OCI-LY7 (cell line): ENCODE results near the gene CNOT6L. TPM values are rescaled to one million over a fixed set of nuclear protein-coding genes. Genes with fewer than 3 reads are reported as not detected.
A peak's percentile ranks its signal among the peaks of the same experiment; 100 is the strongest.

Experiments used
- BruUV-seq: library from RNA; stranded (reverse); fragments of 400-500 nt; replicated peaks from 2 replicates; lab custom pipeline; 2021; lab: Mats Ljungman, UMichigan
- CTCF ChIA-PET: fragments of 300-600 bp; sonication (Branson Sonifier 250); formaldehyde crosslinking; loops from one replicate; lab custom pipeline; 2022; ENCODE audit warnings: antibody characterized with exemption; ENCODE audit not compliant: unreplicated experiment; lab: Charles Lee
- POLR2A ChIA-PET: fragments of 300-600 bp; sonication (Branson Sonifier 250); formaldehyde crosslinking; loops from one replicate; lab custom pipeline; 2022; ENCODE audit warnings: antibody characterized with exemption; lab: Charles Lee
- DNase-seq: peaks from one replicate; pipeline ENCODE4 v3.0.0-alpha.2; 2015; ENCODE audit warnings: low spot score
- H2AFZ ChIP-seq: fragments of 200-600 bp; sonication (generic), shearing (Covaris generic); 2 replicates; pipeline ENCODE4 v1.6.1; 2014; ENCODE audit warnings: mild to moderate bottlenecking, antibody characterized with exemption, low read length, moderate library complexity
- H3K27ac ChIP-seq: fragments of 200-600 bp; sonication (generic); 2 replicates; pipeline ENCODE4 v1.5.1; 2014; ENCODE audit warnings: mixed run types, low read depth, mild to moderate bottlenecking, moderate library complexity, low read length, inconsistent platforms; ENCODE audit not compliant: poor library complexity, severe bottlenecking
- H3K36me3 ChIP-seq: fragments of 200-600 bp; sonication (generic); 2 replicates; pipeline ENCODE4 v1.6.1; 2014; ENCODE audit warnings: mild to moderate bottlenecking, antibody characterized with exemption, low read length, moderate library complexity, mixed read lengths; ENCODE audit not compliant: insufficient read depth
- H3K4me1 ChIP-seq: fragments of 200-600 bp; sonication (generic); 2 replicates; pipeline ENCODE4 v1.5.1; 2014; ENCODE audit warnings: mild to moderate bottlenecking, low read length; ENCODE audit not compliant: insufficient read depth, poor library complexity, severe bottlenecking
- H3K4me2 ChIP-seq: fragments of 200-600 bp; sonication (generic); 2 replicates; pipeline ENCODE4 v1.6.1; 2014; ENCODE audit warnings: mild to moderate bottlenecking, low read length
- H3K4me3 ChIP-seq: fragments of 200-600 bp; sonication (generic); 2 replicates; pipeline ENCODE4 v1.5.1; 2014; ENCODE audit warnings: mild to moderate bottlenecking, low read depth, low read length; ENCODE audit not compliant: poor library complexity, severe bottlenecking
- H3K79me2 ChIP-seq: fragments of 200-600 bp; sonication (generic); 2 replicates; pipeline ENCODE4 v1.6.1; 2016; ENCODE audit warnings: low read depth, mild to moderate bottlenecking, low read length, moderate library complexity, mixed read lengths; ENCODE audit not compliant: insufficient read depth
- H3K9me2 ChIP-seq: fragments of 200-600 bp; sonication (generic); 2 replicates; pipeline ENCODE4 v1.6.1; 2016; ENCODE audit warnings: mild to moderate bottlenecking, low read length, mixed read lengths; ENCODE audit not compliant: insufficient read depth
- H3K9me3 ChIP-seq: fragments of 200-600 bp; sonication (generic); 2 replicates; pipeline ENCODE4 v1.6.1; 2014; ENCODE audit warnings: mild to moderate bottlenecking, mixed run types, low read length, mixed read lengths
- H4K20me1 ChIP-seq: fragments of 200-600 bp; sonication (generic); 2 replicates; pipeline ENCODE4 v1.6.1; 2014; ENCODE audit warnings: mild to moderate bottlenecking, antibody characterized with exemption, low read length, moderate library complexity, mixed read lengths; ENCODE audit not compliant: insufficient read depth
- EZH2phosphoT487 ChIP-seq: fragments of 200-600 bp; sonication (generic); IDR thresholded peaks from 2 replicates; pipeline ENCODE4 v1.6.1; 2018; ENCODE audit warnings: low read depth, borderline replicate concordance, mild to moderate bottlenecking, mixed run types, antibody characterized with exemption, low read length, moderate library complexity, mixed read lengths
- intact Hi-C: fragments of 100-400 bp; cut with micrococcal nuclease; formaldehyde crosslinking; loops from one replicate; pipeline ENCODE4 v1.10.0; 2022; ENCODE audit not compliant: unreplicated experiment
- total RNA-seq, 2 experiments: library from RNA; depleted of rRNA in 1 of 2; stranded (reverse); fragments of >200 nt in 1 of 2; shearing (Covaris generic) in 1 of 2; gene quantifications; 2 replicates each; pipeline ENCODE4 v1.2.3, GENCODE V29; 2014 to 2022
- TF ChIP-seq, protein P1 (sequence below): fragments of 200-600 bp; sonication (generic); conservative IDR thresholded peaks from 2 replicates; pipeline ENCODE4 v1.5.1; 2014; ENCODE audit warnings: mild to moderate bottlenecking, antibody characterized with exemption, low read length, moderate library complexity, mixed read lengths

Gene CNOT6L
- total RNA-seq, 2 experiments from 2014 or later, result 21.4 to 112 TPM

DNA sequence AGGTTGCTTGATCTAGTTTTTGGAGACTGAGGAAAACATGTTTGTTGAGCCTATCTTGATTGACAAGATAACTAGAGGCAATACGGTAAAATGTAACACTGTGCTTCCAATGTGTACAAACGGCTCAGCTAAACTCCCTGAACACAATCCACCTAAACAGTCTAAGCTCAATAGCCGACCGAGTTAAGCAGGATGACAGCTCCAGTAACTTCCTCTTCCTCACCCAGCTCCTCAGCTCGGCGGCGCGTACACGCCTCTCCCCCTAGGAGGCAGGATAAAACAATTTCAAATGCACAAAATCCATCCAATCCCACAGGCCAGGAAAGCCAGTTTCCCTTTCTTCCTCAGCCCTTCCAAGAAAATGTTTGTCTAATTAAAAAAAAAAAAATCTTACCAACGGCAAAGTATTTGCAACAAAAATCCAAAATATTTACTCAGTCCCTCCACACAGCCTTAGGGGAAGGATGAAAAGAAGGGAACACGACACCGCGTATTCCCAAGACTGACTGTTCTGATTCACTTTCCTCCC, 1.0 kb downstream of the CNOT6L start:
- intact Hi-C loops, result loop anchor here (1.0 to 5.0 kb wide), 2 partner anchors 44 to 959 kb away; partner anchors contain the start of genes BMP2K and MRPL1
- TSS peak; percentile 40 for BruUV-seq
- Histone ChIP-seq H3K4me2 (peak overlapping the region; percentile 76), H3K9me2 (no peaks in the 10 kb centered on the region), H3K4me3 (peak overlapping the region; percentile 95), H3K27ac (peak overlapping the region; percentile 94), H3K9me3 (peaks cover 10% of the 10 kb centered on the region; the same call in 1 of the 2 replicates), H3K36me3 (peaks cover 18% of the 10 kb centered on the region), H4K20me1 (no peaks in the 10 kb centered on the region; the same call in 1 of the 2 replicates), H2AFZ (peak overlapping the region; percentile 3; the same call in 1 of the 2 replicates), H3K79me2 (peaks cover 78% of the 10 kb centered on the region), H3K4me1 (peaks cover 65% of the 10 kb centered on the region)
- no peak for TF ChIP-seq EZH2phosphoT487
- TF ChIP-seq, protein P1, sequence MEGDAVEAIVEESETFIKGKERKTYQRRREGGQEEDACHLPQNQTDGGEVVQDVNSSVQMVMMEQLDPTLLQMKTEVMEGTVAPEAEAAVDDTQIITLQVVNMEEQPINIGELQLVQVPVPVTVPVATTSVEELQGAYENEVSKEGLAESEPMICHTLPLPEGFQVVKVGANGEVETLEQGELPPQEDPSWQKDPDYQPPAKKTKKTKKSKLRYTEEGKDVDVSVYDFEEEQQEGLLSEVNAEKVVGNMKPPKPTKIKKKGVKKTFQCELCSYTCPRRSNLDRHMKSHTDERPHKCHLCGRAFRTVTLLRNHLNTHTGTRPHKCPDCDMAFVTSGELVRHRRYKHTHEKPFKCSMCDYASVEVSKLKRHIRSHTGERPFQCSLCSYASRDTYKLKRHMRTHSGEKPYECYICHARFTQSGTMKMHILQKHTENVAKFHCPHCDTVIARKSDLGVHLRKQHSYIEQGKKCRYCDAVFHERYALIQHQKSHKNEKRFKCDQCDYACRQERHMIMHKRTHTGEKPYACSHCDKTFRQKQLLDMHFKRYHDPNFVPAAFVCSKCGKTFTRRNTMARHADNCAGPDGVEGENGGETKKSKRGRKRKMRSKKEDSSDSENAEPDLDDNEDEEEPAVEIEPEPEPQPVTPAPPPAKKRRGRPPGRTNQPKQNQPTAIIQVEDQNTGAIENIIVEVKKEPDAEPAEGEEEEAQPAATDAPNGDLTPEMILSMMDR, result peak; percentile 77
- ChIA-PET CTCF (interaction anchor here (0.8 to 1.3 kb wide), 5 partner anchors 9 to 92 kb away, joined by 3 to 12 read pairs (median 4); partner anchors contain the start of gene MRPL1), POLR2A (interaction anchor here (0.6 to 2.9 kb wide), 18 partner anchors 10 to 952 kb away, joined by 3 to 40 read pairs (median 4); partner anchors contain the start of gene MRPL1)
- peak; percentile 82 for DNase-seq

DNA sequence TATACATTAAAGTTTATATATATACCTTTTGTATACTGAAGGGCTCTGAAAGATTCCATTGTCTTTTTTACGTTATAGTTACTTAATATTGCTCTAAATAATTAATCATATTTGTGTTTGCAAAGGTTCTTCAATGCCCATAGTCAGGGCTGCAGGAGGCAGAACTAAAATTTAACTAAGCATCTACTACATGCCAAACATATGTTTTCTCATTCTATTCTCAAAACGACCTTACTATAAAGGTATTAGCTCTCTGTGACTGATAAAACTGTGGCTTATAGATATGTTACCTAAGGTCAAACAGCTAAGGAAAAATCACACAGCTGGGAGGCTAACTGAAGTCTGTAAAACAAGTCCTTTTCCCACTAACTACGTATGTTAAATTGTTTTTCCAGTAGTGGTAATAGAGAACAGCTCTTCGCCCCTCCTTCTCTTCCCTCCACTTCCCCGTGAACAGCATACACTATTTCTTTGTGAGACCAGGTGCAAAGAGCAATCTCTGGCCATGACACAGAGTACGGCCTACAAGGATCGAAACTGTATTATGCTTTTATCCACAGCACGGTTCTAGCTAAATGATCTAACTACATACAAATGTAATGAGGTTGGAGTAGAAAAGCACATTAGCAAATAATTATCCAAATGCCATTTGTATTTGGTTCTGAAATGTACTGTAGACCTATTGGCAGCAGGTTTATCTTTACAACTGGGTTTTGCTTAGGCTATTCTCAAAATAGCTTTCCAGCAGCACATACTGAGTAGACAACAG, 1.7 kb downstream of the CNOT6L start:
- peaks cover 64% of the 10 kb centered on the region for H3K4me1 ChIP-seq
- no TSS peak for BruUV-seq
- ChIA-PET POLR2A (interaction anchor here (0.6 to 2.9 kb wide), 20 partner anchors 9 to 1827 kb away, joined by 3 to 40 read pairs (median 4); partner anchors contain the start of genes MRPL1 and SDAD1), CTCF (interaction anchor here (0.8 to 1.3 kb wide), 5 partner anchors 9 to 93 kb away, joined by 3 to 12 read pairs (median 4); partner anchors contain the start of gene MRPL1)
- H3K79me2 ChIP-seq, result peaks cover 85% of the 10 kb centered on the region
- H3K27ac ChIP-seq, result peak overlapping the region; percentile 94
- DNase-seq, result peak; percentile 73
- no peak overlapping the region; the same call in 1 of the 2 replicates for H2AFZ ChIP-seq
- peaks cover 24% of the 10 kb centered on the region for H3K36me3 ChIP-seq
- H3K9me2 ChIP-seq, result no peaks in the 10 kb centered on the region
- peaks cover 15% of the 10 kb centered on the region; the same call in 1 of the 2 replicates for H3K9me3 ChIP-seq
- H4K20me1 ChIP-seq, result no peaks in the 10 kb centered on the region; the same call in 1 of the 2 replicates
- intact Hi-C loops, result loop anchor here (1.0 to 5.0 kb wide), 2 partner anchors 45 to 960 kb away; partner anchors contain the start of genes BMP2K and MRPL1
- peak overlapping the region; percentile 95 for H3K4me3 ChIP-seq
- peak overlapping the region; percentile 76 for H3K4me2 ChIP-seq
- TF ChIP-seq, protein P1, result no peak
- TF ChIP-seq EZH2phosphoT487, result no peak
